MCF 10A (cell line): ENCODE data around the gene XIAP. TPM values are rescaled to one million over a fixed set of nuclear protein-coding genes. Genes with fewer than 3 reads are reported as not detected.
A peak's percentile ranks its signal among the peaks of the same experiment; 100 is the strongest.
"Not testable (repeated sequence)": the region's sequence is repeated elsewhere in the genome, so short reads cannot be mapped to it uniquely, and the experiment has no call there.

ENCODE experiments used
- BruUV-seq: library from RNA; stranded (reverse); fragments of 400-500 nt; replicated peaks from 2 replicates; lab custom pipeline; 2021; lab: Mats Ljungman, UMichigan
- CTCF ChIA-PET: fragments of 300-600 bp; sonication (Branson Sonifier 250); formaldehyde crosslinking; extraction: SDS; loops from one replicate; lab custom pipeline; 2021; ENCODE audit warnings: antibody characterized with exemption, inconsistent platforms; lab: Yijun Ruan, JAX
- POLR2A ChIA-PET: fragments of 300-600, 350-650 bp; sonication (Branson Sonifier 250); formaldehyde crosslinking; extraction: SDS; loops from one replicate; lab custom pipeline; 2020; ENCODE audit warnings: antibody characterized with exemption, inconsistent platforms; lab: Yijun Ruan, JAX
- DNase-seq: peaks from one replicate; pipeline ENCODE4 v3.0.0-alpha.2; 2018; ENCODE audit not compliant: unreplicated experiment
- H3K27ac Mint-ChIP-seq: one replicate; pipeline ENCODE4 v1.8.0; 2022; ENCODE audit warnings: mild to moderate bottlenecking, low read depth, mixed read lengths; ENCODE audit not compliant: unreplicated experiment
- H3K27me3 Mint-ChIP-seq: one replicate; pipeline ENCODE4 v1.8.0; 2022; ENCODE audit warnings: mixed read lengths; ENCODE audit not compliant: insufficient read depth, unreplicated experiment
- H3K36me3 Mint-ChIP-seq: one replicate; pipeline ENCODE4 v1.8.0; 2022; ENCODE audit warnings: mild to moderate bottlenecking, moderate library complexity, mixed read lengths; ENCODE audit not compliant: insufficient read depth, unreplicated experiment
- H3K4me1 Mint-ChIP-seq: one replicate; pipeline ENCODE4 v1.8.0; 2022; ENCODE audit warnings: mixed read lengths; ENCODE audit not compliant: insufficient read depth, unreplicated experiment
- H3K4me3 Mint-ChIP-seq: one replicate; pipeline ENCODE4 v1.8.0; 2022; ENCODE audit warnings: mild to moderate bottlenecking, moderate library complexity, mixed read lengths; ENCODE audit not compliant: unreplicated experiment
- H3K9me3 Mint-ChIP-seq: one replicate; pipeline ENCODE4 v1.8.0; 2022; ENCODE audit warnings: mixed read lengths; ENCODE audit not compliant: unreplicated experiment
- CTCF ChIP-seq: fragments of 200-600 bp; IDR thresholded peaks from one replicate; pipeline ENCODE4 v1.8.0; 2022; ENCODE audit warnings: antibody characterized with exemption, mild to moderate bottlenecking; ENCODE audit not compliant: unreplicated experiment
- intact Hi-C: fragments of 100-400 bp; cut with micrococcal nuclease; formaldehyde crosslinking; loops from 2 replicates; pipeline ENCODE4 v1.14.1; 2022
- total RNA-seq: library from RNA; stranded (reverse); gene quantifications from 2 replicates; pipeline ENCODE4 v1.2.3, GENCODE V29; 2022

XIAP gene
- total RNA-seq, 1 experiment from 2014 or later, result 62.9 TPM

GRCh38 chrX:123834116-123834515 is 25.7 kb upstream of the XIAP start:
- no peak for DNase-seq
- intact Hi-C loops, result loop anchor here (10.0 kb wide), 1 partner anchor 571 kb away; no protein-coding TSS in a partner anchor
- Mint-ChIP-seq H3K27me3 (peaks cover 11% of the 10 kb centered on the region), H3K4me1 (peaks cover 6% of the 10 kb centered on the region), H3K9me3 (no peaks in the 10 kb centered on the region), H3K4me3 (no peak overlapping the region), H3K36me3 (no peaks in the 10 kb centered on the region), H3K27ac (no peak overlapping the region)
- CTCF ChIA-PET, result interaction anchor here (0.6 to 7.8 kb wide), 46 partner anchors 11 to 1286 kb away, joined by 3 to 83 read pairs (median 4); no protein-coding TSS in a partner anchor
- POLR2A ChIA-PET, result interaction anchor here (0.9 to 4.7 kb wide), 3 partner anchors 27 to 125 kb away, joined by 4 to 40 read pairs (median 17); partner anchors contain the start of gene XIAP
- BruUV-seq, result no TSS peak
- TF ChIP-seq CTCF, result no peak

GRCh38 chrX:123835661-123836371 is 24.0 kb upstream of the XIAP start:
- BruUV-seq, result no TSS peak
- H3K9me3 Mint-ChIP-seq, result no peaks in the 10 kb centered on the region
- CTCF ChIA-PET, result interaction anchor here (0.6 to 7.8 kb wide), 11 partner anchors 11 to 290 kb away, joined by 3 to 83 read pairs (median 5); no protein-coding TSS in a partner anchor
- intact Hi-C loops, result loop anchor here (10.0 kb wide), 1 partner anchor 569 kb away; no protein-coding TSS in a partner anchor
- H3K27ac Mint-ChIP-seq, result peak overlapping the region; percentile 19
- DNase-seq, result peak; percentile 80
- TF ChIP-seq CTCF, result no peak
- H3K36me3 Mint-ChIP-seq, result no peaks in the 10 kb centered on the region
- peaks cover 11% of the 10 kb centered on the region for H3K27me3 Mint-ChIP-seq
- no peak overlapping the region for H3K4me3 Mint-ChIP-seq
- POLR2A ChIA-PET, result interaction anchor here (0.5 to 4.7 kb wide), 13 partner anchors 17 to 304 kb away, joined by 3 to 40 read pairs (median 4); partner anchors contain the start of genes THOC2 and XIAP
- H3K4me1 Mint-ChIP-seq, result peaks cover 6% of the 10 kb centered on the region

- H3K4me1 Mint-ChIP-seq, H3K36me3 Mint-ChIP-seq, H3K4me3 Mint-ChIP-seq, DNase-seq, H3K27me3 Mint-ChIP-seq, POLR2A ChIA-PET, intact Hi-C loops, BruUV-seq, H3K9me3 Mint-ChIP-seq, CTCF ChIA-PET, H3K27ac Mint-ChIP-seq: not testable (repeated sequence)
Observed at GRCh38 chrX:123845129-123845528, 14.7 kb upstream of the XIAP start.

GRCh38 chrX:123846577-123847038 is 13.2 kb upstream of the XIAP start:
- H3K9me3 Mint-ChIP-seq, result peaks cover 5% of the 10 kb centered on the region
- no peaks in the 10 kb centered on the region for H3K27me3 Mint-ChIP-seq
- POLR2A ChIA-PET, result no interaction called here
- BruUV-seq, result no TSS peak
- H3K36me3 Mint-ChIP-seq, result no peaks in the 10 kb centered on the region
- peak; percentile 49 for DNase-seq
- H3K27ac Mint-ChIP-seq, result no peak overlapping the region
- no peak for TF ChIP-seq CTCF
- peaks cover 6% of the 10 kb centered on the region for H3K4me1 Mint-ChIP-seq
- CTCF ChIA-PET, result no interaction called here
- H3K4me3 Mint-ChIP-seq, result no peak overlapping the region
- intact Hi-C loops, result no loop called here
